IPS DF 19.7 (cell line): Measurements from ENCODE around the gene NFIC.
"Not testable (repeated sequence)": the region's sequence is repeated elsewhere in the genome, so short reads cannot be mapped to it uniquely, and the experiment has no call there.

ENCODE experiments used
- DNase-seq: peaks from one replicate; pipeline ENCODE4 v3.0.0-alpha.2; 2013; ENCODE audit warnings: low read depth, low spot score

Gene NFIC

DNA sequence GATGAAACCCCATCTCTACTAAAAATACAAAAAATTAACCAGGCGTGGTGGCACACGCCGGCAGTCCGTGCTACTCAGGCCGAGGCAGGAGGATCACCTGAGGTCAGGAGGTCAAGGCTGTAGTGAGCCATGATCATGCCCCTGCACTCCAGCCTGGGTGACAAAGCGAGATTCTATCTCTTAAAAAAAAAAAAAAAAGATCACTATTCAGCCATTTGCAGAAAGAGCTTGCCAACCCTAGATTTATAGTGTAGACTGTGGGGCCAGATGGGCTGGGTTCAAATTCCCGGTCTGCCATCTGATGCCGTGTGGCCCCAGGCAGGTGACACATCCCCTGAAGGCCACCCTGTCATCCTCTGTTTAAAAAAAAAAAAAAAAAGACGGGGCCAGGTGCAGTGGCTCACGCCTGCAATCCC, 85.1 kb downstream of the NFIC start:
- DNase-seq, result no peak

DNA sequence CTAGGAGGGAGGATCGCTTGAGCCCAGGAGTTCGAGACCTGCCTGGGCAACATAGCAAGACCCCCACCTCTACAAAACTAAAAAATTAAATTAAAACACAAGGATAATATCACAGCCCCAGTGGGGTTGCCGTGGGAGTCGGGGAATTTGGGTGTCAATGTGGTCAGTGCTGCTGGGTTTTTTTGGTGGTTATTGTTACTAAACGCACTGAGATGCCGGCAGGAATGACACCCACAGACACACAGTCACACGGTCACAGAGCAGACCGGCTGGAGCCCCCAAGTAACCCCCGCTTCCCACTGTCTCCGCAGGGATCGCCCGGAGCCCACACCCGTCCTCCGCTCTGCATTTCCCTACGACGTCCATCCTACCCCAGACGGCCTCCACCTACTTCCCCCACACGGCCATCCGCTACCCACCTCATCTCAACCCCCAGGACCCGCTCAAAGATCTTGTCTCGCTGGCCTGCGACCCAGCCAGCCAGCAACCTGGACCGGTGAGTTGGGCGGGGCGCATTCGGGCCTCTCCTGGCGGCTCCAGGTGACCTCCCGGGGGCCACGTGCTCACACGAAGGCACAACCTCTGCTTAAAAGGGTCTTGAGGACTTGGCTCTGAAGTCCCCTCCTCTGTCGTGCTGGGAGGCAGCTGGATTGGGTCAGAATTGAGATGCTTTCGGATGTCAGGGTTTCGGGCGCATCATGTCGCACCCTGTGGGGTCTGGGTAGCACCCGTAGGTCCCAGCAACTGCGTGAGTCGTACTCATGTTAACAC, 86.0 kb downstream of the NFIC start:
- no peak for DNase-seq

DNA sequence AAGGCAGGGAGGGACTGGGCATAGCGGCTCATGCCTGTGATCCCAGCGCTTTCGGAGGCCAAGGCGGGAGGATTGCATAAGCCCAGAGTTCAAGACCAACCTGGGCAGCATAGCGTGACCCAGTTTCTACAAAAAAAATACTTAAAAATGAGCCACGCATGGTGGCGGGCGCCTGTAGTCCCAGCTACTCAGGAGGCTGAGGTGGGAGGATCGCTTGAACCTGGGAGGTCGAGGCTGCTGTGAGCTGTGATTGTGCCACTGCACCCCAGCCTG, 86.5 kb downstream of the NFIC start:
- DNase-seq, result not testable (repeated sequence)

DNA sequence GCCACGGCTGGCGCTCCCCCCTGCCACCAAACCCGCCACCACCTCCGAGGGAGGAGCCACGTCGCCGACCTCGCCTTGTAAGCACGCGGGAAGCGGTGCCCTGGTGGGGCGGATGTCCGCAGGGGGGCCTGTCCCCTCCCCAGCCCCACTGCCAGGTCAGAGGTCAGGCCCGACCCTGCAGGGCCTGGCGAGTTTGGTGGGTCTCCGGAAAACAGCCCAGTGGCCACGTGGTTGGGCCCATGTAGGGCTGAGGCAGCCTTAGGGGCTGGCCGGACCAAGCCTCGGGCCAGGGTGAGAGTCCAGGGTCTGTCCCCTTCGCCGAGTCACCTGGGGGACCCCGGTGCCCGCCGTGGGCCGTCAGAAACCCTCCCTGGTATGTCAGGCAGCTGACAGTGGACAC, 87.5 kb downstream of the NFIC start:
- DNase-seq, result no peak

DNA sequence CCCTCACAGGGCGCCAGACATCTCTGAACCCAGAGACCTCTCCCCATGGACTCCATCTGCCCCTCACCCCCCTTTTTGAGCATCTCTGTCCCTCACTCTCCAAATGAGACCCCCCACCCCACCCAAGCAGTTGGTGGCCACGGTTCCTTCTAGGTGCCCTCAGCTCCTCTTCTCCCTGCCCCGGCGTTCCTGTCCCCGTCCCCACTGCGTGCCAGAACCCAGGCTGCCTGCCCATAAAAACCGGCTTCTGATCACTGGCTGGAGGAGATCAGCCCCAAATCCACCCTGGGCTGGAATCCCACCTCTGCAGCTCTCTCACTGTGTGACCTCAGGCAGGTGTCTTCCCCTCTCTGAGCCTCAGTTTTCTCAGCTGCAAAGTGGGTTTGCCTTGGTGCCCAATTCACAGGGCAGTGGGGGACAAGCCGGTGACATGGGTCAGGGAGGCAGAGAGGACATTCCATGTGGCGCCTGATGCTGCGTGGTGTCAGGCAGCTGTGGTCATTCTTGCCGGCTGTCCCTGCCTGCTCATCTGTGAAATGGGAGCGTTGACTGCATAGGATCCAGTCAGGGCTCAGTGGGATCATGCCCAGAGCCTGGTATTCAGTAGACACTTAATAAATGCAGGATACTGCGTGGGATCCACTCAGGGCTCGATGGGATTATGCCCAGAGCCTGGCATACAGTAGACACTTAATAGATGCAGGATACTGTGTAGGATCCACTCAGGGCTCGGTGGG, 88.4 kb downstream of the NFIC start:
- DNase-seq, result no peak

DNA sequence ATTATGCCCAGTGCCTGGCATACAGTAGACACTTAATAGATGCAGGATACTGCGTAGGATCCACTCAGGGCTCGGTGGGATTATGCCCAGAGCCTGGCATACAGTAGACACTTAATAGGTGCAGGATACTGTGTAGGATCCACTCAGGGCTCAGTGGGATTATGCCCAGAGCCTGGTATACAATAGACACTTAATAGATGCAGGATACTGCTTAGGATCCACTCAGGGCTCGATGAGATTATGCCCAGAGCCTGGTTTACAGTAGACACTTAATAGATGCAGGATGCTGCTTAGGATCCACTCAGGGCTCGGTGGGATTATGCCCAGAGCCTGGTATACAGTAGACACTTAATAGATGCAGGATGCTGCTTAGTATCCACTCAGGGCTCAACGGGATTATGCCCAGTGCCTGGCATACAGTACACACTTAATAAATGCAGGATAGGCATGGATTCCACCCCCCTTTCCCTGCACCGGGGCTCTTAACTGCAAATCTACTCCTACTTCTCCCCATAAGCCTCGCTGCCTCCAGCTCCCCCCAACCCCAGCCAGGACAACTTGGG, 89.1 kb downstream of the NFIC start:
- no peak for DNase-seq

DNA sequence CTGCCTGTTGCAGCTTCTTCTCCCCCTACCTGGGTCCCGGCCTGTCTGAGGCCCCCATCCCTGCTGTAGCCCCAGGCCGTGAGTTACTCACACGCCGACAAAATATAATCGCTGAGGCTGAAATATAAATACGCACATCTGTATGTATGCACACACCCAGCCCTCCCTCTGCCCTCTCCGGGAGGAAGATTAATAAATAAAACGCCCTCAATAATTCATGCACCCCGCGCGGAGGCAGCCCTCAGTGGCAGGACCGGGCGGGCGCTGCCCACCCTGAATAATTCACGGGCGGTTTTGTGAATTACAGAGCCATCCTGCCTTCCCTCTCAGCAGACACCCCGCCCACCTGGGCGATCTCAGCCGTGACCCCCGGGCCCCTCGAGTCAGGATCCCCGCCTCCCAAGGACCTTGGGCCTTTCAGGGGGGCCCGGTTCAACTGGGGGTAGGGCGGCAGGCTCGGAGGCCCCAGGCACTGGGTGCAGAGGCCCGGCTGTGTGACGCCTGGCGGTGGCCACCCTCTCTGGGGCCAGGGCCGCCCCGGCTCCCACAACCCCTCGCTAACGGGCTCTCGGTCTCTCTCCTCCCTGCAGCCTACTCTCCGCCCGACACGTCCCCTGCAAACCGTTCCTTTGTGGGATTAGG, 89.7 kb downstream of the NFIC start:
- no peak for DNase-seq

DNA sequence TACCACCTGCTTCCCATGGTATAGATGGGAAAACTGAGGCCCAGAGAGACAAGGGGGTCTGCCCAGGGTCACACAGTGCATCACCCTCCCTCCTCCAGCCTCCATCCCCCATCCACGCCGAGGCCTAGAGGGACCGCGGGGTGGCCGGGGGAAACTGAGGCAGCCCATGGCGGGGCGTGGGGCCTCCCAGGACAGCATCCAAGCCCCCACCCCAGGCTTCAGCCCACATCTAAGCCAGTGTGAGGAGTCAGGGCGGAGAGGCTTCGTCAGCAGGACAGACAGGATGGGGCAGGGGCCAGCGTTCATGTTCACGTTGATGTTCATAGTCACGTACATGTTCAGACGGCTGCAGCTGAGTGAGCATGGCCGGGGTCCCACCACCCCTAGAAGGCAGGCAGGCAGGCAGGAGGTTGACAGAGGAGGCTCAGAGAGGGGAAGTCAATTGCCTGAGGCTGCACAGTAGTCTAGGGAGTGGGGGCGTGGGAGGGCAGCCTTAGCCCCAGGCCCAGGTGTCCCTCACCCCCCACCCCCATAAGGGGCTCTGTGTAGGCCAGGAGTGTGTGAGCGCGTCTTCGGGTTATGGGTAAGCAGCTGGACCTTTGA, 90.6 kb downstream of the NFIC start:
- no peak for DNase-seq

DNA sequence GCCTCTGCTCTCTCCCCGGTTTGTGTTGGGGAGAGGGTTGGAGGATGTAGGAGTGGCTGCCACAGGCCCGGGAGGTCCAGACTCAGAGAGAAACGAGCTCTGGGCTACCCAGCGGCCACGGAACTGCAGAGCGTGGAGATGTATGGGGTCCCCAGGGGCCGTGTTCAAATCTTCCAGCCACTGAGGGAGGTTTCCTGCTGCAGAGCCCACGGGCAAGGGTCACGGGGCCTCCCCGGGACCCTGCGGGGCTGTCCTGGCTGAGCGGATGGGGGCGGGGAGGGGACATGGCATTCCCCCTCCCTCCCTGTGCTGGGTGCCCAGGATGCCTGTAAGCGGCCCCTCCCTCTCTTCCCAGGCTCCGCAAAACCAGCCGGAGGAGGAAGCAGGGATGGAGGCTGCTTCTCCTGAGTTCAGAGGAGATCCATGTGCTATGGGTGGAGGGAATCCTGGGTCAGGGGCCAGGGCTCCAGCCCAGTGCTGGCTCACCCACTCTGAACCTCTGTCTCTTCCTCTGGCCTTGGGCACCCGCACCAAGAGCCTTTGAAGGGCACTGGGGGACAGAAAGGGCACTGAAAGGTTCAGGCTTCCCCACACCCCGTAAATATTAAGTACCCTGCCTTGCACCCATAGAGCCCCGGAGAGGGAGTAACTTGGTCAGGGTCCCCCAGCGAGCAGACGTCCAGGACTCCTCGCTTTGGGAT, 91.3 kb downstream of the NFIC start:
- DNase-seq, result no peak

DNA sequence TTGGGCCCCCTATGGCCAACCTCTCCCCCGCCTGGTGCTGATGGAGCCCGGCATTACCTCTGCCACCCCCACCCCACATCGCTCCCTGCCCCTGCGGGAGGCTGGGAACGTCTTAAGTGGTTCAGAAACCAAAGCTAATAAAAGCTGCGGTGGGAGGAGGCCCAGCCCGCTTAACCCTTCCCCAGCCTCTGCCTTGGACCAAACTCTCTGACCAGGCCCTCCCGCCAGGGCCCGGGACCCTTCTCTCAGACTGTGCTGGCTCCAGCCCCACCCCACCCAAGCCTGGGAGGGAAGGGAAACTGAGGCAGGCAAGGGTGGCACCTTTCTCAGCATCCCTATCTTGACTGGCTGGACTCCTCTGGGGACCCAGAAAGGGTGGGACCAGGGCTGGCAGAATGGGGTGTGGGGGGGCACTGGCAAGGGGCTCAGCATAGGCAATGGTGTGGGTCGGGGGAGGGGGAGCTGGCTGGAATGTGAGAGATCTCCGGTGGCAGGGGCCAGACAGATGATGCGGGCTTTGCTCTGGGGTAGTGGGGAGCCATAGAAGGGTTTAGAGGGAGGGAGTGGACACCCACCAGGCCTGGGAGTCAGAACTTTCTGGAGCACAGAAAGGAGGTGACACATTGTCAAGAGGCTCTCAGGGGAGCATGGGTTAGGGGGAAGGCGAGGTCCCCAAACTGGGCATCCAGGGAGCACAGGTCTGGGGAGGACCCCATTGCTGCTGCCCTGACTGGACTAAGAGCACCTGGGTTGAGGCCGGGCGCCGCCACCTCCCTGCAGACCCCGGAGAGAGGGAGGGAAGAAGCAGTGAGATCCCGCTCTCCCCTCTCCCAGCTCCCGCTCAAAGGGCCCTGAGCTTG, 92.1 kb downstream of the NFIC start:
- DNase-seq, result no peak

DNA sequence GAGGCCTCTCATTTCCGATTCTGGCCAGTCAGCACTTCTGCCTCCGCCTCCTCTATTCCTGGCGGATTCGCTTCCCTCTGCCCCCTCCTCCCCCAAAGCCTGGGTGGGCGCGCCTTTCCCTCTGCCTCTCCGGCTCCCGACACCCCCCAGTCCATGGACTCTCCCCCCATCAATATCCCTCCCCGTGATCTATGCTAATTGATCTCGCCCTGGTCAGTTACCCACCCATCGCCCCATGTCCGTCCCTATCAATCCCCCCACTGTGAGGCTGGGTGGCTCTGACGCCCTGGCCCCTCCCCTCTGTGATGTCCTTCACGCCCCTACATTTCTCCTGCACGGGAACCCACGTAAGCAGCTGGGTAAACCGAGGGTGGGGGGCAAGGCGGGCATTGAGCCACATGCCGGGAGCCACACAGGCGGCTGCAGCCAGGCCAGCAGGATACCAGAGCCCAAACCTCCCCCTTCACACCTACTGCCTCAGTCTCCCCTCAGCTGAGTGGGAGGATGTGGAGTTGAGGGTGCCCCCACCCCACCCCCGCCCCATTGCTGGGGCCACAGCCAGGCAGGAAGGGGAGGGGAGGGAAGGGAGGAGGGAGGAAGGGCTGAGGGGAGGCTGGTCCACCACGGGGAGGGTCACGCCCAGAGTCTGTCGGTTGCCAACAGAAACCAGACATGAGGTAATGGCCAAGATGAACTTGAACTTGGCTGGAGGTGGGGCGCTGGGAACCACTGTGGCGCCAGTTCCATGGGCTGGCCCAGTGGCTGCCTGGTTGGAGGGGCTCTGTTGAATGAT, 92.9 kb downstream of the NFIC start:
- no peak for DNase-seq

DNA sequence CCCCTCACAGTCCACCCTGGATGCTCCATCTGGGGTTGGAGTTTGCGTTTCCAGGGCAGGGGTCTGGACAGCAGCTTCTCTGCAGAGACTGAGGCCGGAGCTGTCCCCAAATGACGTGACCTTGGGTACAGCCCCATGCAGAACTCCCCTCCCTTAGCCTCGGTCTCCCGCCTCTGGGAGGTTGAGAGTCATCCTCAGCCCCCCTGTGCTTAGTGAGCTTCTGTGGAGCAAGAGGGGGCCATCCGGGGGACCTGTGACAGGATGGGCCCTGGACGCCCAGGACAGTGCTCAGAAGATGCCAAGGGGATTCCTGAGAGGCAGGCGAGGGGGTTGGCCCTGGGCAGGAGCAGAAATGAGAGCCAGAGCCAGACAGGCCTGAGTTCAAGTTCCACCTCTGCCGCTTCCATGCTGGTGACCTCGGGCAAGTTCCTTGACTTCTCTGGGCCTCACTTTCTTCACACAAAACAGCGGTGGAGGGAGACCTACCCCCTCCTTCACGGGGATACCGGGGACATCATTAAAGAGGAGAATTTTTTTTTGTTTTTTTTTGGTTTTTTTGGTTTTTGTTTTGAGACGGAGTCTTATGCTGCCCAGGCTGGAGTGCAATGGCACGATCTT, 93.7 kb downstream of the NFIC start:
- DNase-seq, result no peak

DNA sequence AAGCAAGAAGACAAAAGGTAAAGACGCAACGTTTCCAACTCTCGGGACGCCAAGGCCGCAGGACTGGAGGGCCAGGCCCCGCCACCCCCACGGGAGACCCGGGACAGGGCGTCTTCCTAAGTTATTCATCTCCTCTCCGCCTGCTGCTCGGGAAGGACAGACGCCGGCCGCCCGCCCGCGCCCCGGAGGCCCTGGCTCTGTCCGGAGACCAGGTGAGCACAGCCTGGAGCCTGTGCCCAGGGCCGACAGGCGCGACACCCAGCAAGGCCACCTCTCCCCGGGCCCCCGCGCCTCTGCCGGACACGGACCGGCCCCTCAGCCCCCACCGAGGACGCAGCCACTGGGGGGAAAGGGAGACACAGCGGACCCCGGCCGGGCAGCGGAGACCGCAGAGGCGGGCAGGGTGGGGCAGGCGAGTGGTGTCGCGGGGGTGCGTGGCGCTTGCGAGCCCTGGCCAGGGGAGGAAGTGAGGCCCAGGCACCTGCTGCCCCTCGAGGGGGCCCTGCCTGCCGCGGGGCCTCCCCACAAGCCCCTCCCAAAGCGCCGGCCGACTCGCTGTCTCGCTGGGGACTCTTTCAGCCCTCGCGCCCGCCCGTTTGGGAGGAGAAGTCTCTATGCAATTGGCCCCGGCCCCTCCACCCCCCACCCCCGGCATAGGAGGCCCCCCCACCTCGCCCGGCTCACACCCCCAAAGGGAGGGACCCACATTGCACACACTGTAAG, 96.8 kb downstream of the NFIC start:
- DNase-seq, result no peak

DNA sequence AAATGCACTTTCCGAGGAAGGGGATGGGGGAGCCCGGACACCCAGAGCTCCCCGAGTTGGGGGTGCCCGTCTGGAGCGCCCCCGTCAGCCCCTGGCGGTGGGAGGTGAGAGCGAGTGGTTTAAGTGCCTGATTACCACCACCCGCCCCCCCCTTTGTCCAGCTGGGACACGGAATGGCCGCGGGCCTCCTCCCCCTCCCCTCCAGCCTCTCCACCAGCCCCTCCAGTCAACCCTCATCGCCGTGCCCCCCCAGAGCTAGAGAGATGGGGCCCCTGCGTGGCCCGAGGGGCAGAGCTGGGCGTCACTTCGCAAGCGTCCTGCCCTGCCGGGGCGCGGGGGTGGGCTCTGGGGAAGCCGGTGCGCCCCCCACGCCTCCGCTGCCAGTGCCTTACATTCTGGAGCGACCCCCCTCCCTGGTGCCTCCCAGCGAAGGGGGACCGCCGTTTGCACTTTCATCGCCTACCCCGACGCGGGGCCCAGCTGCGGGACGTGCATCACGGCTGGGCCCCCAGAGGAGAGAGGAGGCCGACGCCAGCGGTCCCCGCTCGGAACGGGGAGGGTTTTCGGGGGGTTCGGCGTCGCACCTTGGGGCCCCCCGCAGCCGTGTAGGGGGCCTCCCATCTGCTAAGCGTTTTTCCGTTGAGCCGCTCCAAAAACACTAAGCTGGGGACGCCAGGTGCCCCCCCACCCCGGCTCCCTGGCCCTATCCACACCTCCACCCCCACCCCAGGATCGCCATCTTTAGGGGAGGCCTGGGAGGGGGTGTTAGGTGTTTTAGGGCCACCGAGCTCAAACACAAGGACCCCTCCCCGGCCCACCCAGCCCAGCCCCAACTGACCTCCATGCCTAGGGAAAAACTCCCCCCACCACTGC, 97.6 kb downstream of the NFIC start:
- no peak for DNase-seq

DNA sequence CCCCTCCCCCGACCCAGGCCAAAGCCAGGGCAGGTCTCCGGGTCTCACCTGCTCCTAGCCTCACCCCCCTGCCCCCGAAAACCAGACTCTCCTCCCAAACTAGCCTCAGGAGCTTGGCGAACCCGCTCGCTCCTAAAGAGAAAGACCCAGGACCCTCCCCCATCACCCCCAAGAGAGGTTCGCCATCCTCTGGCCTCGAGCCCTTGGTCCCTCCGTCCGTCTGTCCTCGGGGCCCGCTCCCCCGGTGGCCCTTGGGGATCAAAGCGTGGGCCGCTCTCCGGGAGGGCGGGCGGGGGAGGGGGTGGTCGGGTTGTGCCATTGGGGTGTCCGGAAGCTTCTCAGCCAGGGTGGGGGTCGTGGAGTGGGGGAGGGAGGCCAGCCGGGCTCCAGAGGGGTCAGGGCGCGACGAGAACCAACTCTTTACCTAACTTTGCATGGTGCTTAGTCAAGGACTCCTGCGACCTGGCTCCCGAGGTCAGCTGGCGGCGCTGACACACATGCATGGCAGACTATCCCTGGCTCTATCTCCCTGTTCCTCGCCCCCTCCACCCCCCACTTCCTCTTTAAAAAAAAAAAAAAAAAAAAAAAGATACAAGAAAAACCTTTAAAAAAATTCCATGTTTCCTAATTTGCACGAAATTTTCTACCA, 98.3 kb downstream of the NFIC start:
- no peak for DNase-seq

DNA sequence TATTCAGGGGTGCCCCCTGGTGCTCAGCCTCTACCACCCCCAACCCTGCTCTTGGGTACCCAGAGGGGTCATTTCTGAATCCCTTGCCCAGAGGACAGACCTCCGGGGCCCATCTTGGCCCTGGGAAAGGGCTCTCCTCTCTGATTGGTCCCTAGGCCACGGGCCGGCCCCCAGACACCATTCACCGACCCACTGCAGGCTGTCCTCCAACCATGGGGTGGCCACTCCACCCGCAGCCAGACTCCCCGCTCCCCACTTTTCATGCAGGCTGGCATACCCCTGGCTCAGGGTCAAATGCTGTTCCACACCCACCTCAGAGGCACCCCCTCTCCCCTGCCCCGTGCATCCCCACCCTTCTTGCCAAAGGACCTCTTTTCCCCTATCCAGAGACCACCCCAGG, 99.2 kb downstream of the NFIC start:
- DNase-seq, result no peak

DNA sequence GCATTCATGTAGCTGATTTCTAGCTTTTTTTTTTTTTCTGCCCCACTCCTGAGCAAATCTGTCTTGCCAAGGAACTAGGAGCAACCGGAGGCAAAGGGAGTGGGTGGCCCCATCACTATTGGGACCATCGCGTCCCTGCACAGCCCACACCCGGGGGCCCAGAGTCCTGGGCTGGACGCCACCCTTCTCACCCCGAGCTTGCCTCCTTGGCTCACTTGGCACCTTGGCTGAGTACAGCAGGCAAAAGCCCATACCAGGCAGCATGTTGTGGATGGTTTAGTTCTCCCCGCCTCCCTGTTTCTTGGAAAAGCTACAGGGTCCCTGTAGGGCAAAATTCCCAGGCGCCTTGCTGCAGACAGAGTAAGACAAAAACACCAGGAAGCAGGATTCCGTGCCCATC, 100.3 kb downstream of the NFIC start:
- no peak for DNase-seq
